ENCODE results near the gene KERA. TPM values are rescaled to one million over a fixed set of nuclear protein-coding genes. Genes with fewer than 3 reads are reported as not detected.
"Not testable (repeated sequence)": the region's sequence is repeated elsewhere in the genome, so short reads cannot be mapped to it uniquely, and the experiment has no call there.

KERA gene
- total and polyA plus RNA-seq, 9 donors = 0.10 to 0.13 (median 0.10) TPM; not detected in 5

GRCh38 chr12:91091916-91092715 lies 34.3 kb upstream of the KERA start:
- Histone ChIP-seq H3K4me3 (no peak overlapping the region), H3K27ac (no peak overlapping the region), H3K27me3 (no peaks in the 10 kb centered on the region), H3K4me1 (ENCODE audit: insufficient read depth) (no peaks in the 10 kb centered on the region), H3K9me3 (no peaks in the 10 kb centered on the region), H3K36me3 (no peaks in the 10 kb centered on the region)
- intact Hi-C loops (cut with DNase I) = no loop called here
- WGBS, 3 donors = 61 to 68% (median 62%) methylated on average over 6 of the region's 6 CpGs
- no peak for TF ChIP-seq POLR2A (IDR thresholded peaks at IDR 0.05)
- no peak for TF ChIP-seq EP300 (IDR thresholded peaks at IDR 0.05)
- TF ChIP-seq CTCF (IDR thresholded peaks at IDR 0.05) = no peak
- no peak for DNase-seq

- H3K36me3 ChIP-seq; H3K9me3 ChIP-seq; H3K4me1 ChIP-seq (ENCODE audit: insufficient read depth); H3K4me3 ChIP-seq; H3K27ac ChIP-seq; DNase-seq; H3K27me3 ChIP-seq; intact Hi-C loops (cut with DNase I): not testable (repeated sequence)
- 92 to 98% (median 95%) methylated on average over 2 of the region's 2 CpGs for WGBS, 3 donors
Observed at GRCh38 chr12:91089953-91090352, 32.1 kb upstream of the KERA start.

- Histone ChIP-seq H3K9me3 (no peaks in the 10 kb centered on the region), H3K4me3 (no peak overlapping the region), H3K27me3 (no peaks in the 10 kb centered on the region), H3K27ac (no peak overlapping the region), H3K36me3 (no peaks in the 10 kb centered on the region), H3K4me1 (ENCODE audit: insufficient read depth) (no peaks in the 10 kb centered on the region)
- DNase-seq = no peak
- TF ChIP-seq CTCF (IDR thresholded peaks at IDR 0.05) (no peak), POLR2A (IDR thresholded peaks at IDR 0.05) (no peak), EP300 (IDR thresholded peaks at IDR 0.05) (no peak)
- 76 to 84% (median 82%) methylated on average over 1 of the region's 1 CpG for WGBS, 3 donors
- intact Hi-C loops (cut with DNase I) = no loop called here
Observed at GRCh38 chr12:91080041-91080440, 22.2 kb upstream of the KERA start.

- TF ChIP-seq EP300 (IDR thresholded peaks at IDR 0.05) (no peak), POLR2A (IDR thresholded peaks at IDR 0.05) (no peak), CTCF (IDR thresholded peaks at IDR 0.05) (no peak)
- DNase-seq = no peak
- no peak overlapping the region for H3K4me3 ChIP-seq
- no peaks in the 10 kb centered on the region for H3K9me3 ChIP-seq
- peaks cover 2% of the 10 kb centered on the region for H3K4me1 ChIP-seq (ENCODE audit: insufficient read depth)
- 14 to 32% (median 24%) methylated on average over 1 of the region's 1 CpG for WGBS, 3 donors
- H3K27ac ChIP-seq = no peak overlapping the region
- no peaks in the 10 kb centered on the region for H3K27me3 ChIP-seq
- intact Hi-C loops (cut with DNase I) = no loop called here
- H3K36me3 ChIP-seq = no peaks in the 10 kb centered on the region
Observed at GRCh38 chr12:91078501-91078900, 20.7 kb upstream of the KERA start.

GRCh38 chr12:91077228-91077954 lies 19.6 kb upstream of the KERA start:
- TF ChIP-seq CTCF (IDR thresholded peaks at IDR 0.05) = no peak
- no peak for TF ChIP-seq POLR2A (IDR thresholded peaks at IDR 0.05)
- no peak for TF ChIP-seq EP300 (IDR thresholded peaks at IDR 0.05)
- H3K9me3 ChIP-seq = no peaks in the 10 kb centered on the region
- no peak overlapping the region for H3K27ac ChIP-seq
- no peaks in the 10 kb centered on the region for H3K36me3 ChIP-seq
- DNase-seq = no peak
- WGBS, 3 donors = 95 to 97% (median 95%) methylated on average over 5 of the region's 5 CpGs
- H3K4me1 ChIP-seq (ENCODE audit: insufficient read depth) = peaks cover 2% of the 10 kb centered on the region
- intact Hi-C loops (cut with DNase I) = no loop called here
- no peak overlapping the region for H3K4me3 ChIP-seq
- H3K27me3 ChIP-seq = no peaks in the 10 kb centered on the region
